PFSK-1 (cell line): ENCODE measurements around the gene RDH5.
A peak's percentile ranks its signal among the peaks of the same experiment; 100 is the strongest.

Source experiments
- FOXP2 ChIP-seq: optimal IDR thresholded peaks from 2 replicates; pipeline ENCODE3; 2011; ENCODE audit warnings: borderline replicate concordance, control low read depth, inconsistent platforms; ENCODE audit not compliant: insufficient read depth; ENCODE audit errors: extremely low read length, extremely low read depth
- POLR2AphosphoS5 ChIP-seq: IDR thresholded peaks from 2 replicates; pipeline ENCODE4 v1.6.1; 2012; ENCODE audit warnings: low read depth, mild to moderate bottlenecking, control low read depth, low read length, moderate library complexity
- SIN3A ChIP-seq: IDR thresholded peaks from 2 replicates; pipeline ENCODE4 v1.6.1; 2012; ENCODE audit warnings: mild to moderate bottlenecking, low read length, moderate library complexity, borderline replicate concordance; ENCODE audit not compliant: insufficient read depth
- TAF1 ChIP-seq: IDR thresholded peaks from 2 replicates; pipeline ENCODE4 v1.6.1; 2012; ENCODE audit warnings: low read length, control low read depth, borderline replicate concordance; ENCODE audit not compliant: insufficient read depth
- TF ChIP-seq, protein P1 (sequence below), 2 experiments: IDR thresholded peaks; 2 replicates each; pipeline versions ENCODE4 v1.6.1 to v1.8.0; 2011 to 2012; ENCODE audit warnings: low read depth in 2 of 2, low read length in 2 of 2, control low read depth in 1 of 2, inconsistent platforms in 1 of 2, mild to moderate bottlenecking in 1 of 2, moderate library complexity in 1 of 2; ENCODE audit not compliant: insufficient read depth in 1 of 2

RDH5 gene

DNA sequence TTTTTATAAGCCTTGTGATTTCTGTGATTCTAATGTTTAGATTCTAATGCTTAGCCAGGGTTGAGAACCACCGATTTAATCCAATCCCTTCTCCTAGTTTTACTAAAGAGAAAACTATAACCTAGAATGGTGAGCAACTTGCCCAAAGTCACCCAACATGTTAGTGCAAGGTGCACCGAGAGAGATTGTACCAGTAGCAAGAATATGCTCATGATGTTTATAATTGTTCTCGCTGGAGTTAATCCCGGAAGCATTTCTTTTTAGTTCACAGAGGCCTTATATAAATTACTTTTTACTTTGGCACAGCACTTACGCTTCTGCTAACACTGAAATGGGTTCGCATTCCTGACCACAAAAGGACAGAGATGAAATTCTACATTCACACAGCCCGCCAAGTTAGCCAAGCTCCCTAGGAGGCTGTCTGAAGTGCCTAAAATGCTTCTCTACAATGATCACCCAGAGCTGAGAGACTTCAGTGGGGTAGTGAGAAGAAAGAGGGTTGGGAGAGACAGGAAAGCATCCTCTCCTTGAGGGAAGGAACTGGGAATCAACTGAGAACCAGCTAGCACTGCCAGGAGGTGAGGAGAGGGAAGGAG, 4.9 kb upstream of the RDH5 start:
- TF ChIP-seq POLR2AphosphoS5, result no peak
- TF ChIP-seq FOXP2, result no peak
- no peak for TF ChIP-seq SIN3A
- no peak for TF ChIP-seq TAF1
- TF ChIP-seq, protein P1, sequence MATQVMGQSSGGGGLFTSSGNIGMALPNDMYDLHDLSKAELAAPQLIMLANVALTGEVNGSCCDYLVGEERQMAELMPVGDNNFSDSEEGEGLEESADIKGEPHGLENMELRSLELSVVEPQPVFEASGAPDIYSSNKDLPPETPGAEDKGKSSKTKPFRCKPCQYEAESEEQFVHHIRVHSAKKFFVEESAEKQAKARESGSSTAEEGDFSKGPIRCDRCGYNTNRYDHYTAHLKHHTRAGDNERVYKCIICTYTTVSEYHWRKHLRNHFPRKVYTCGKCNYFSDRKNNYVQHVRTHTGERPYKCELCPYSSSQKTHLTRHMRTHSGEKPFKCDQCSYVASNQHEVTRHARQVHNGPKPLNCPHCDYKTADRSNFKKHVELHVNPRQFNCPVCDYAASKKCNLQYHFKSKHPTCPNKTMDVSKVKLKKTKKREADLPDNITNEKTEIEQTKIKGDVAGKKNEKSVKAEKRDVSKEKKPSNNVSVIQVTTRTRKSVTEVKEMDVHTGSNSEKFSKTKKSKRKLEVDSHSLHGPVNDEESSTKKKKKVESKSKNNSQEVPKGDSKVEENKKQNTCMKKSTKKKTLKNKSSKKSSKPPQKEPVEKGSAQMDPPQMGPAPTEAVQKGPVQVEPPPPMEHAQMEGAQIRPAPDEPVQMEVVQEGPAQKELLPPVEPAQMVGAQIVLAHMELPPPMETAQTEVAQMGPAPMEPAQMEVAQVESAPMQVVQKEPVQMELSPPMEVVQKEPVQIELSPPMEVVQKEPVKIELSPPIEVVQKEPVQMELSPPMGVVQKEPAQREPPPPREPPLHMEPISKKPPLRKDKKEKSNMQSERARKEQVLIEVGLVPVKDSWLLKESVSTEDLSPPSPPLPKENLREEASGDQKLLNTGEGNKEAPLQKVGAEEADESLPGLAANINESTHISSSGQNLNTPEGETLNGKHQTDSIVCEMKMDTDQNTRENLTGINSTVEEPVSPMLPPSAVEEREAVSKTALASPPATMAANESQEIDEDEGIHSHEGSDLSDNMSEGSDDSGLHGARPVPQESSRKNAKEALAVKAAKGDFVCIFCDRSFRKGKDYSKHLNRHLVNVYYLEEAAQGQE (IDR thresholded peaks at IDR 0.05; ENCODE audit: insufficient read depth in 1 of 2, low read depth in 2 of 2, low read length in 2 of 2), result no peak

DNA sequence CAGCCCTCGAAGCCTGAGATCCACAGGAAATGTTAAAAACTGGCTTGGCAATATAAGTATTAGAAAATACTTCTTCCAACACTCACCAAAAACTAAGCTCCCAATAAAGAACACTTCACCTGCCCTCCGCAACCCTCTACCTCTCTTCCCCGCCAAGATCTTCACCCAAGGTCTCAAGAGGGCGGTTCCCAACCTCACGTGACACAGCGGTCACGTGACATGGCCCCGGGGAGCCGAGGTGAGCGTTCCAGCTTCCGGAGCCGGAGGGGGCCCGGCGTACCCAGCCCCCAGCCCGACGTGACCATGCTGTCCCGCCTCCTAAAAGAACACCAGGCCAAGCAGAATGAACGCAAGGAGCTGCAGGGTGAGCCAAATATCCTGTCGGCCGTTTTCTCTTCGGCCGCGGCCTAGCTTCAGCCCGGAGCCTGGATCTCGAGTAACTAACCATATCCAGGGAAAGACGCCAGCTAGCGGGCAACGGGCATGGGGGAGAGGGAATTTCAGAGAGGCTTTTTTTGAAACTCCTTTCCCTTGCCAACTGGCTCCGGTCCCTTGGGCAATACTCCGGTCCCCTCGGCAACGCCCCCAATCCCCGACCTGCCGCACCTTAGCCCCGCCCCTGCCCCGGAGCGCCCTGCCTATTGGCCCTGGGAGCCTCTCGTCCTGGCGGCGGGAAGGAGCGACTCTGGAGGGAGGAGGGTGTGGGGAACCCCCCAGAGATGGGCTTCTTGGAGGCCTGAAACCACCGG, 4.2 kb upstream of the RDH5 start, which contains the start of gene BLOC1S1:
TSS of gene BLOC1S1 (plus strand) at position 214 of the 749 bp plus-strand sequence. CDS start at position 220, 6 bp downstream.
- TF ChIP-seq, protein P1 (IDR thresholded peaks at IDR 0.05; ENCODE audit: insufficient read depth in 1 of 2, low read depth in 2 of 2, low read length in 2 of 2), result no peak
- TF ChIP-seq SIN3A (peak; percentile 93; the same call in 1 of the 2 replicates), FOXP2 (peak; percentile 50), TAF1 (0 out of 2 replicates have a peak, but pooled peaks have one; percentile 16), POLR2AphosphoS5 (peak; percentile 60; the same call in 1 of the 2 replicates)

DNA sequence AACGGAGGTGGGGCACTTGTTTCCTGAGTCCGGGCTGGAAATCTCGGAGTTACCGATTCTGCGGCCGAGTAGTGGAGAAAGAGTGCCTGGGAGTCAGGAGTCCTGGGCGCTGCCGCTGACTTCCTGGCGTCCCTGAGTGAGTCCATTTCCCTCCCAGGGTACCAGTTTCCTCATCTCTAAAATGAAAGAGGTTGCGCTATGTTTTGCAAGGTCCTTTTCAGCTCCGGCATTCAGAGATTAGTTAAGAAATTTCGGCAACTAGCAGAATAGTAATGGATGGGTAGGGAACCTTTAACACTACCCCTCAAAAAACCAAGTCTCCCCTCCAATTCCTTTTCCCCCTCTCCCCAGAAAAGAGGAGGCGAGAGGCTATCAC, 3.6 kb upstream of the RDH5 start:
- TF ChIP-seq POLR2AphosphoS5, result no peak

DNA sequence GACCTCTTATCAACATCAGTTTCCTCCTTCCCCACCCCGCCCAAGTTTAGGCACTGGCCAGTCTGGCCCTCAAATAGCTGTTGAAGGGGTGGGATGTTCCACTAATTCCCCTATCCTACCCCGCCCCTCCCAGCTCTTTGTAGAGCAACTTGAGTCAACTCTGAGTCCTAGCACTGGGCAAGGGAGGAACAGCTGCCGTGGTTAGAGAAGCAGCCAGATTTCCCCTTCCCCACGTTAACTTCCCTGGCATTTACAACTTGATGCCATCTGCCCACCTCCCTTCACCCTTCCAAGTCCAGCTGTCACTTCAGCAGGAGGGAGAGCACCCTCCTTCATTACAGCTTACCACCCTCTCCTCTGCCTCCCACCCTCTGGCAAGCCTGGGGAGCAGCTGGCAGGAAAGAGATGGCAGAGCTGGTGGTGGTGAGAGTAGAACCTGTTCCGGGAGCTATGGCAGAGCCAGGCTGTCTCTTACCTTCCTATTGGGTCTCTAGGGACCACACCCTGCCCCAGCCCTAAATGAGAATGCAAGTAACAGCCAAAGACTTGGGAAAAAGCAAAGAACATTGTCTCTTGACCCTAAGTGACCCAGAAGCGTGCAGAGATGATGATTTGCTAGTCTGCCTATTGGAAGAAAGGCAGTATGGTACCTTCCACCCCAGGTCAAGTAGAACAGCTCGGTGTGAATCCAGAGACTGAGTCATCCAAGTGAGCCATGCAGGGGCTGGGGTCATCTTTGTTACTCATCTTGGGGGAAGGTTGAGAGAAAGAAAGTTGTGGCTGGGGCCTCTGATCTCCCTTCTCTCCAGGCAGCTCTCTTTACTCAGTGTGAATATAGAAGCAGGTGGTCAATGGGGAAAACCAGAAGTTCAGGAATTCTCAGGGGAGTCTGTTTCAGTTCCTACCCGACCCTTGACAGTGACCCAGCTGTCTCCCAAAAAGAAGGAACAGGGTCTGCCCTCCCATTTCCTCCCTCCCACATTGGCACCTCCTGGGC, 2.9 kb upstream of the RDH5 start:
- TF ChIP-seq TAF1, result no peak
- no peak for TF ChIP-seq POLR2AphosphoS5
- no peak for TF ChIP-seq FOXP2
- TF ChIP-seq SIN3A, result no peak
- TF ChIP-seq, protein P1 (IDR thresholded peaks at IDR 0.05; ENCODE audit: insufficient read depth in 1 of 2, low read depth in 2 of 2, low read length in 2 of 2), result no peak

DNA sequence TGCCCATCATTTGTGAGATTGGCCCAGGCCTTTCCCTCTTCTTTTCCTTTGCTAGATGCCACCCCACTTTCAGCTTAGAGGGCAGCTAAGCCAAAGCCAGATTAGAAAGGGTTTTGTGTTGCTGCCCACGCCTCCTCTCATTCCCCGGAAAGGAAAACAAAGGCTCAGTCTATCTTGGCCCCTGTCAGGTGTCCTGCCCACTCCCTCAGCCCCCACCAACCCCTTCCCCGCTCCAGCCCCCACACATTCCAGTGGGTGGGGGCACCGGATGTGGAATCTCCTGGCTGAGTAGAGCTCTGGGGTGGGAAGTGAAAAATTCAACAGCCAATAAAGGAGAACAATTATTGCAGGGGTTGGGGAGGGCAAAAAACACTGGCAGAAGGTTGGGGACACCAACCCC, 2.2 kb upstream of the RDH5 start:
- TF ChIP-seq, protein P1 (IDR thresholded peaks at IDR 0.05; ENCODE audit: insufficient read depth in 1 of 2, low read depth in 2 of 2, low read length in 2 of 2), result no peak
- TF ChIP-seq TAF1, result no peak
- no peak for TF ChIP-seq FOXP2
- no peak for TF ChIP-seq SIN3A
- no peak for TF ChIP-seq POLR2AphosphoS5
